COR-L47 (cell line): Measurements from ENCODE around the gene TRPM3.

ENCODE experiments used
- DNase-seq: peaks from one replicate; lab custom pipeline; 2025; lab: John Stamatoyannopoulos, UW

Gene TRPM3

GRCh38 chr9:70552561-70552960, 568.9 kb downstream of the TRPM3 start:
- DNase-seq: no peak

GRCh38 chr9:70551801-70552200, 569.6 kb downstream of the TRPM3 start:
- DNase-seq: no peak

- DNase-seq: no peak
Observed at GRCh38 chr9:70551396-70551795, 570.0 kb downstream of the TRPM3 start.

DNA sequence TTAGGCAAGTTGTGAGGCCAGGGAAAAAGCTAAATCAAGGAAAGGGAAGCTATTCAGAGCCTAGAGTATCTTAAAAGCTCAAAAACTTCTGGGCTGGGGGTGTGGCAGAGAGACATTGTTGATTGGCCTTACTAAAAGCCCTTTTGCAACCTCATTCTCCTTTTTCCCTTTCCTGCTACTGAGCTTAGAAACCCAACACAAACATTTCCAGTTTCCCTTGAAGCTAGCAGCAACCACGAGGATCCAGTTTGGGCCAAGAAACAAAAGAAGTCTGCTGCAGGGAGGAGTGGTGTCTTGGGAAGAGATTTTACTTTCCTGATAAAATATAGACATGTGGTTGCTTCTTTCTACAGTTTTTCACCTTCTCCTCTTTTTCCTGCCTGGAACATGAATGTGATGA, 571.5 kb downstream of the TRPM3 start:
- no peak for DNase-seq

DNA sequence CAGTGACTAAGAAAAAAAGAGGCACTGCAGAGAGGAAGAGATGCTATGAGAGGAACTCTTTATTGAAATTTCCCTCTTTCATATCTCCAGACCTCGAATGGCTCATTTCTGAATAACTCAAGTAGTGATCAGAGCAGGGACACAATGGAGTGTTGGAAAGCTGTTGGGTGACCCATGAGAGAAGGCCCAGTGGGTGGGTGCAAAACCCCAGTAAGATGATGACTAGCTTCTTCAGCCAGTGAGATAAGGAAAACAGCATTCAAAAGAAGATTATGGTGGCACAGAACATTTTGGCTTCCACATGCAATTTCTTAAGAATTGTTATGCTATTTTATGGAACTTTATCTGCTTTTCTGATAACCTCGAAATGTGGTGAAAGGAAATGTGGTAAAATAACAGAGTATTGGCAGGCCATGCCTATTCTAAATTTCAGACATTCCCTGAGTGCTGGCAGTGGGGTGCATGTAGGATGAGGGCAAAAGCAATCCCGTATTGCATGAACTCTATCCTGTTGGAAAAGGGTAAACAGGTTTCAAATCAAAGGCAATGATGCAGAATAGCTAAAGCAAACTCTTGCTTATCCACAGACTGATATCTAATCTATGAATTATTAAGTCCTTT, 579.0 kb downstream of the TRPM3 start:
- DNase-seq: no peak

DNA sequence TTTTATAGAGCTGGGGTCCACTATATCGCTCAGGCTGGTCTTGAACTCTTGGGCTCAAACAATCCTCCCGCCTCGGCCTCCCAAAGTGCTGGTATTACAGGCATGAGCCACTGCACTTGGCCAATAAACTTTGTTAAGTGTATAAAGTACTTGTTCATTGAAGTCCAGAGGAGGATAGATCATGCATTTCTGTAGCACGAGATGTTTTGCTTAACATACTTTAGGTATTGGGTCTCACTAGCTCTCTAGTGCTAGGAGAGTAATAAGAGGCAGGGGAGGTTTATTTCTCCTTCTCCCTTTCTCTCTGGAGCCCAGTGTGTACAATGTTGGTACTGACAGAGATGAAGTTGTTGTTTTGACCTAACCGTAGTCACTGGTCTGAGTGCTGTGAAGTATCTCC, 581.4 kb downstream of the TRPM3 start:
- no peak for DNase-seq

DNA sequence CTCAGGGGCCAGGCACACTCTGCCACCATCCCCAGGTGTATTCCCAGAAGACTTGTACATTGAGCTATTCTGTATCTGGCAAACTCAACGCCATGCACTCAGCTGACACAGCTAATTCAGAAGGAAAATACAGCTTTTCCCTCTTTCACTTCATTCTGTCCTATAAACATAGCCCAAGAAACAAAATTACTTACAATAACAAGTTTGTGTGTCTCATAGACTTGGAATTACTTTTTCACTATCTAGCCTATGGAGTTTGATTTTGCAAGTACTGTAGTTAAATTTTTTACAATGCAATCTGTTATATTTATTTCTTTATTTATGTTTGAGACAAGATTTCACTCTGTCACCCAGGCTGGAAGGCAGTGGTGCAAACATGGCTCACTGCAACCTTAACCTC, 581.9 kb downstream of the TRPM3 start:
- no peak for DNase-seq

- DNase-seq: no peak
Observed at GRCh38 chr9:70539001-70539400, 582.4 kb downstream of the TRPM3 start.

DNA sequence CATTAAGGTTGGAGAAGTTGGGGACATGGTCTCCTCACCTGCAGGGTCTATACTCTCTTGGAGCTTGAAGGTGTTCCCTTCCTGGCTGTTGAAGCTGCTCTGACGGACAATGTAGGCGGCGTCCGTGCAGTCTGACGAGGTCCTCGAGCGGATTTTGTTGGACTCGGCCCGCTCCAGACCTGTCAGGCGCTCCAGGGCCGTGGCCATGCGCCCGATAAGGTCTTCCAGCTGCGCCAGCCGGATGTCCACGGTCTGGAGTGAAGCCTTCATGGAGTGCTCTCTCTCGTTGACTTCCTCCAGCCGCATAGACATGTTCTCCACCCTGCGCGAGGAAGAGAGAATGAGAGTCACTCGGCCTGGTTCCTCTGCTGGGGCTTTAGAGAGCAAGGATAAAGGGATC, 584.3 kb downstream of the TRPM3 start:
- no peak for DNase-seq

GRCh38 chr9:70535546-70536323, 585.7 kb downstream of the TRPM3 start:
- DNase-seq: no peak

DNA sequence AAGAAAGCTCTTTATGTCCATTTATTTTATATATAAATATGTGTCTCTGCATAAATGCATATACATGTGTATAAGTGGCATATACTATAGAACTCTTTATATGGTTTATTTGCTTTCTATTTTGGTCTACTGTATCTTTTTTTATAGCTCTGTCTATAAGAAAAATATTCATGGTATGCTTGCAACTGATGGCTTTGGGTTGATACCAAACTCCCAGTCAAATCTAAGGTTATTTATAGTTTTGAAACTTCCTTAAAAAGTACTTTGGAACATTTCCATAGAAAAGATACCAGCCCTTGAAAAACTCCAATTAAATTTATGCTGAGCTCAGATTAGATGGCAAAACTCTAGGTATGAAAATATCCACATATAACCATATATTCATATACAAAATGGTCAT, 587.0 kb downstream of the TRPM3 start:
- DNase-seq: no peak

DNA sequence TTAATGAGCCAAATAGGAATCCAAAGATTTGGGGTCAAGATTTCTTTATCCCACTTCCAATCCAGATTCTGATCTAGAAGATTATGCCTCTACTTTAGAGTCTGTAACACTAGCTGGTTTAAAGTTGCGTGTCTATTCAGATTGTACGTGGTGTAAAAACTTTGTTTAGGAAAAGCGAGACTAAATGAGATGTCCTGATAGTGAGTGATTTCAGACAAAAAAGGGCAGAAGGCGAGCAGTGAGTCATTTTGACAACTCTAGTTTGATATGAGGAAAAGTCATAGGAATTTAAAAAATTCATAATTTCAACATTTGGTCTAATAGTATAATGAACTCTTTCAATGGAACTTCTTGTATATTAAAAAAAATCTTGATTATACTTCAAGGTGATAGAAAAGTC, 587.4 kb downstream of the TRPM3 start:
- no peak for DNase-seq

DNA sequence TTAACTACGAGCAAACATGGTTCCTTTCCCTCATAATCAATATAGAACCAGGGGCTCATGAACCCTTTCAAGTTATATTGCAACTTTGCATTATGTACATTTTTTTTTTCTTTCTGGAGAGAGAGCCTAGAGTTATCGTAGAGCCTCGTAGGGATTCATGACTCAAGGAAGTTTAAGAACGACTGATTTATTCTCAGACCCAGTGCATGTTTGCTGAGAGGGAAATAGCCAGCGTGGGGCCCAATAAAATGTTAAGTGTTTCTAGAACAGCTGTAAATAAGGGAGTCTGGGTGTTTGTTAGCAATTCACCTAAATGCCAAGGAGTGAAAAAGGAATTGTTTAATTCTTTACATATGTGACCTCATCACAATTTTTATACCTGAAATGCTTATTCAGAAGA, 587.9 kb downstream of the TRPM3 start:
- no peak for DNase-seq

DNA sequence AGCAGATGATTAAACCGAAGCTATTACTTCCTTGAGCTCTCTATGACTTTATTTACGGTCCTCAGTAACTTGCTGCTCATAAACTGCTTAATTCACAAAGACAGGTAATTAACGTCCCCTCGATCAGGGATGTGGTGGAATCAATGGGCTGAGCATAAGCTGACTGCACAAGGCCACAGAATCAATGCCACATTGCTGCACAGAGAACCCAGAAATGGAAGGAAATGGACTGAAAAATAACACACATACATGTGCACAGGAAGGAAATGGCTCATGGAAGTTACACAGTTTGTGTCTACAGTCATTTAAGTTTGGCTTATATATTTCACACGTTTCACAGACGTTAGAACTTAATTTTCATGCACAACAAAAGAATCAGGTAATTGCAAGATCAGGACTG, 588.7 kb downstream of the TRPM3 start:
- no peak for DNase-seq

- no peak for DNase-seq
Observed at GRCh38 chr9:70531311-70531710, 590.1 kb downstream of the TRPM3 start.

- DNase-seq: no peak
Observed at GRCh38 chr9:70530716-70531115, 590.7 kb downstream of the TRPM3 start.

DNA sequence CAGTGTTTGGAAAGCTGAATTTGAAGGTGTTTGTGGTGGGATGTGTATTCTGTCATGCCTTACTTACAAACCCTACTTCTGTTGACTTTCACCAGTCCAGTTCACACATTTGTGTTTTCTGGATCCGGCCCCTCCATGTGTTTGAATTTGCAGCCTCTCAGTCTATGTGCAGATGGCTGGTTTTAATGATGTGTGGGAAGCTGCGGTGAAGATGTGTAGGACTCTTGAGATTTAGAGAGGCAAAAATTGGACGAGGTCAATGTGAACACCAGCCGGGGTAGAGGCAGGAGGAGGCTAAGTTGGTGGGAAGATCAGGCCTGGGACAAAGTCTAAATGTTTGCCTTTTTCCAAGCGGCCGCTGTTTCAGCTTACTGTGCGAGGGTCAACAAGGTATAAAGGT, 591.6 kb downstream of the TRPM3 start:
- no peak for DNase-seq

DNA sequence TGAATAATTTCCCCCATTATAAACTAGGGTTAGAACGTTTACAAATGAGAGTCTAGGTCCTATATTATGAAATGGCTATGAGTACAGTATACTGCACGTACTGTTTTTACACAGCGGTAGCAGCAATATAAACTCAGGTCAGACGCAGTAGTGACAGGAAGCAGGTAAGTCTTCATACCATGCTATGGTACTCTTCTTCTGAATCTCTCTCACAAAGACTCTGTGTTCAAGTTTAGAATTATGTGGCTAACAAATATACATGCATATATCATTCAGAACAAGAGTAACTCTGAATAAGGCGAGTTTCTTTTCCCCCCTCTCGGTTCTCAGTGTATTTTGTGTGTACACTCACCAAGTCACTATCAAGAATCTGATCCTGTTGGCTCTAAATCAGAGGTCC, 592.0 kb downstream of the TRPM3 start:
- DNase-seq: no peak

DNA sequence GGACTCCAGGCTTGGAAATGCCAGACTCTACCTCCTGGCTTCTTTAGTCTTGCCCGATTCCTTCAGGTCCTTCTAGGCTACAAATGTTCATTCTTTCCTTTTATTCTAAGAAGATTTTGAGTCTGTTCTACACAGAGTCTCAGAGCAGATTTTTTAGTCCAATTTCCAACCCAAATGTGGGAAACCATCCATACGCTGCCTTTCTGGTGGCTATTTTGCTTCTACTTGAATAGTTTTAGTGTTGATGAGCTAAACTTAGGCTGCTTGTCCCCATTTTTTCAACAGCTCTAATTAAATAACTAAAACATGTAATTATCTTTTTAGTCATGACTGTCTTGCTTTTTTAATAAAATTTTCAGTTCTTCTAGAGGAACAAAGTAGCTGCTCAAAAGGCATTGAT, 594.5 kb downstream of the TRPM3 start:
- DNase-seq: no peak

- DNase-seq: no peak
Observed at GRCh38 chr9:70525519-70525918, 595.9 kb downstream of the TRPM3 start.

DNA sequence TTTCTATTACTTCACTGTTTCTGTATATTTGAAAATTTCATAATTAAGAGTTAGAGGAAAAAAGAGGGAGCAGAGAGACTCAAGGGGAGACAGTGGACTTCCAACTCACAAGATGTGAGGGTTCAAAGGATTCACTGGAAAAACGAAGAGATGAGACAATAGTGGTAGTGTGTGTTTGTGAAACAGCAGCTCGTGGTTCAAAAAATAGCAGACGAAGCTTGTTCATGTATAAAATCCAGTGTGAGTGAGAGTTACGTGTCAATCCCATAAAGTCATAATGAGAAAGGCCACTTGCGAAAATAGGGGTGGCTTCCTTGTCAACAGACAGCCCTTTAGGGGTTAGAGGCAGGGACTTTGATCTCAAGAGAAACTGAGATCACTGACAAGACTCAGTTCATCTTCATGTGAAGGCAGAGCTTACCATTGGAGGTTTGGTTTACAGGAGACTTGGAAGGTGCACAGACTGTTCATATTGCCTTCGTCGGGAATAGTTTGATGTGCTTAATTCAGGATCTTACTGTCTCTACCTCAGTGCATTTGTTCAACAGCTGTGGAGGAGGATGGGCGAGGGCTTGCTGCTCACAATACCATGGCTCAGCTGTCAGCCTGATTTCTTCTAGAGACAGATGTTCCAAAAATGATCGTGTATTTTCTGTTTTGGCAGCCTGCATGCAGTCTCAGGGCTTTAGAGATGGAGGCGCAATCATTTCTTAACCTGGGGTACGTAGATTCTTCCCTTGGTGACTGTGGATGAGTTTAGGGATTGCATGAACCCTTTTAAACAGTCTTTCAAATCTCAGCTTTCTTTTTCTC, 601.3 kb downstream of the TRPM3 start:
- no peak for DNase-seq

DNA sequence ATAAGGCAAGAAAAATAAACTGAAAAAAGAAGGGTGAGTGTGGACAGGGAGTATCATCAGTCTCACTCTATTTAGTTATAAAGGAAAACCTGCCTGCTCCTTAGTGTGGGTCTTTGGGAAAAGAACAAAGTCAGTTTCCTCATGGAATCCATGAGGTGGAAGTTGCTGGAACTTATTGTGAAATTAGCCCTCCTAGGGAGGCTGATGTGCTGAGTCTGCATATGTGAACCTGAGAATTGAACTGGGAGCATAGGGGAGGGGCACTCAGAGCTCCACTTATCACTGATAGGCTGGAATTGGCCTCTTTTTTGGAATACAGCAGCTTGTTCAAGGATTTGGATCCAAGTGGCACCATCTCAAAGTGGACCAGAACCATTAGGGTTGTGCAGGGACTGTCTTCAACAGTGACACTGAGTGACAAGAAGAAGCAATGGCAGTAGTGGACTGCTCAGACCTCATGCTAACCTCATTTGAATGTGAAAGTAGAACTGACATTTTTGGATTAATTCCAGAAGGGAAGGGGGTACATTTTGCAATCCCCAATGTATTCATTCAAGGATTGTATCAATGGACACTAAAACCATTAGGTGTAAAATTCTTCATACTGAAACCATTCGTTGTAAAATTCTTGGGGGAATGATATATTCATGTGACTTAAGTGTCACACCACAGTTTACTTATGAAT, 603.4 kb downstream of the TRPM3 start:
- DNase-seq: no peak

DNA sequence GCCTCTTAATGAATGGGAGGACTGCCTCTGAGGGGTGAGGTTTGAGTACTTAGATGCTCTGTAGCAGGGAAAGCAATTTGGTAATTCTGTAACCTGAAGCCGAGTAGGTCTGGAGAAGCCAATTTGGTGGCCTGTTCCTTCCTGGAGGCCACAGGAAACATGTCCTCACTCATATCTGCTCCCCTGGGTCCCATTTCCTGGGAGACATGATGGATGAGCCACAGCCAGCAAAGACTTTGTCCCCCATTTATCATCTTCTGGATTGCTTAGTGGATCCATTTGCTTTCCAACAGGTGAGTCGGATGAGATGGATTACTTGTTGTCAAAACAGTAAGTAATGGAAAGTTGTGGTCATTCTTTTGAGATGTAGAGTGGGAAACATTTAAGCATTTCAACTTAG, 607.1 kb downstream of the TRPM3 start:
- DNase-seq: no peak
